GM21717 (cell line): ENCODE data around the gene CCDC51.

Source experiments
- ATAC-seq: cut with Tn5 transposase; IDR thresholded peaks from one replicate; pipeline ENCODE4 v1.9.1; 2021; ENCODE audit warnings: mild to moderate bottlenecking, moderate library complexity; ENCODE audit not compliant: unreplicated experiment

Gene CCDC51

DNA sequence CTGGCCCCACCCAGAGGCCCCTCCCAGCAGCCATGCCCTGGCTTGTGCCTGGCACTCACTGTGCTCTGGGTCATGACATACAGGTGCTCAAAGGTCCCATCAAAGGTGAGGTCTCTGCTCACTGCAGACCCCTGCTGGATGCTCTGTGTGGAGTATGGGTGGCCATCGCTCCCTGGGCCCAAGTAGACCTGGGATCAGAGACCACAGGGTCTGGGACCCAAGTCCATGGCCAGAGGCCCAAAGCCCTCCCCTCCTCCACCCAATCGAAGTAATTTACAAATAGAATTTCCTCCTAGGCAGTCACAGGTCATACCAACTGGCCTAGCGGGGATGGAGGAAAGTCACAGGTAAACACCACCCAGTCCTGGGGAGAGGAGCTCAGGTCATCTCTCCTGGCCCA is 17.6 kb downstream of the CCDC51 start:
- ATAC-seq, result no peak

DNA sequence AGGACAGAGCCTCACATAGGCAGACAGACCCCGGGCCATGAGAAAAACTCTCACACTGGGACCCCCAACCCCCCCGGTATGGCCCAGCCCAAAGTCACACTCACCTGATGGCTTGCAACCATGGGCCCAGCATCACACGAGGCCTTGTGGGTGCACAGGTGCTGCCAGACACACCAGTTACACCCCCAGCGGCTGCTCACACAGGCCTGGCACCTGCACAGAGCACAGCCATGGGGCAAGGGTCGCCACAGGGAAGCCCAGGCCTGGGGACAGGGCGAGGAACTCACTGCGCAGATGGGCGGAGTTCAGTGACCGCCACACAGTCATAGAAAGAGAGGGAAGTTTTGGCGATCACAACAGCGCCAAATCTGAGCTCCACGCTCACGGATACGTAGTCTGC is 19.4 kb downstream of the CCDC51 start:
- no peak for ATAC-seq

DNA sequence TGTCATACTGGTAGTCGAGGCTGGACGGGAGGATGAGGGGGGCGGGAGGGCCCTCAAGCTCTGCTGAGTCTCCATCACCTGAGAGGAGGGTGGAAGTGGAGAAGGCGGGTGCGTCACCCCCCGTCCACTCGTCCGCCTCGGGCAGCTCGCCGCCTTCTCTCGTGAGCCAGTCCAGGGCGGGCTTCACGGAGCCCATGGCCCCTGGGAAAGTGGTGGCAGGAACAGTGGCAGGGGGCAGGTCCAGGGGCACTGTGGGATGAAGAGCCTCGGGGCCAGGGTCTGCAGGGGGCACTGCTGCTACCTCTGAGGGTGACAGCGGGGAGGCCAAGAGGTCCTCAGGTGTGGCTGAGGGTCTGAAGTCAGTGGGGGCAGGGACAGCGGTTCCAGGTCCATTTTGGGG is 20.3 kb downstream of the CCDC51 start:
- no peak for ATAC-seq

DNA sequence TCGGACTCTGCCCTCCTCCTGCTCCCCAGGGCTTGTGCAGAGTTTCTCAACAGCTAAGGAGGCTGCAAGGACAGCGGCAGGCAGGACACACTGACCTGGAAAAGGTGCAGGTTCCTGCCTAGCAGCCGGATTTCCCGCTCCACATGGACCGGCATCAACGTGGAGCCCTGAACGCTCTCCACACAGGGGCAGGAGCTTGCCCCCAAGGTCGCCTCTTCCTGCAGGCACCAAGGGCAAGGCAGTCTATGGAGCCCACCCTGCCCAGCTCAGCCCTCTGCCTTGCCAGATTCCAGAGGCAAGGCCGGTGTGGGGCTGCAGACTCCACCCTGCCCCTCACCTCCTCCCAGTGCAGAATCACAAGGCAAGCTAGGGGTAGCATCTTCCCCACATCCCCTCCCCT is 20.8 kb downstream of the CCDC51 start:
- no peak for ATAC-seq

DNA sequence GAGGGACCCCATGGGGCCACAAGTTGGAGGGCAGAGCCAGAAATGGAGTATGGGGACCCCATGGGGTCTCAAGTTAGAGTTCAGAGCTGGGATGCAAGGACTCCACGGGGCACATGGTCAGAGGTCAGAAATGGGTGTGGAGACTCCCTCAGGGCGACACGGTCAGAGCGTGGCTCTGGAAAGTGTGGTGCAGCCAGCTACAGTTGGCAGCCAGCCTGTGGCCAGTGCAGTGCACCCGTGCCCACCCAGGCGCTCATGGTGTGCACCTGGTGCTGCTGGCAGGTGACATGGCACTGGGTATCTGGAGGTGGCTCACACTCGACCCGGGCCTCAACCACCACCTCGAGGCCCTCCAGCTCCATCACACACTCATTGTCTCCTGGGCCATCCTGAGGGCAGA is 21.3 kb downstream of the CCDC51 start:
- no peak for ATAC-seq

DNA sequence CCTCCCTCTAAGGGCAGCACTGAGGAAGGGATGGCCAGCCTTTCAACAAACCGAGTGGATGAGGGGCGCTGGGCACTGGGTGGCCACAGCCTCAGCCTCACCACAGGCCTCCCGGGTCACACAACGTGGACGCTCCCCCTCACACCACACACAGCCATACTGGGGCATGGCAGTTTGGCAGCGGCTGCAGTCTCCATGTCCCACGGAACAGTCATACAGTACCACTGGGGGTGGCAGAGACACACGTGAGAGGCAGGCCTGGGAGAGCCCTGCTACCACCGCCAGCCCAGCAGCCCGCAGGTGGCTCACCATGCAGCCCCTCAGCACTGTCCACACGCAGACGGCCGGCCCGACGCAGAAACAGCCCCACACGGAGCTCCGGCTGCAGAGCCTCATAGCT is 21.8 kb downstream of the CCDC51 start:
- ATAC-seq, result no peak

DNA sequence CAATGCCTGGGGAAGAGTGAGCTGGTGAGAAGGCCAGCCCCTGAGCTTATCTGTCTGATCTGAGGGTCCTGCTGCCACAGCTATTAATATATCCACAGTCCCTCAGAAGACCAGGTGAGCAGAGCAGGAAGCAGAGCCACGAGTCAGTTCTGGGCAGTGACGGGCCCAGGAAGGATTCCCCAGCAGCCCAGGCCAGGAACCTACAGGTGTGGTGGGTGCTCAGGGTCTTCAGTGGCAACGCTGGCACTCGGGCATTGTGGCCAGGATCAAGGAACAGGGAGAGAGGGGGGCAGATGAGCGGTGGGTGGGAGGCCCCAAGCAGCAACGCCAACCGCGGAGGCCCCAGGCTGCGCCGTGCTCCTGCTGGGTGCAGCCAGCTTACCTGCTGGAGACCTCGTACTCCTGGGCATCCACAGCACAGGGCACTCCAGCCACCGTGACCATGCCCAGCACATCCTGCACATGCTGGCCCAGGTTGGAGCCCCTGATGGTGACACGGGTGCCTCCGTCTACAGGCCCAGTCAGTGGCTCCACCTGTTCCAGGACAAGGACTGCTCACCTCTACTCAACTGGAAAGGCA is 22.3 kb downstream of the CCDC51 start:
- ATAC-seq, result no peak

DNA sequence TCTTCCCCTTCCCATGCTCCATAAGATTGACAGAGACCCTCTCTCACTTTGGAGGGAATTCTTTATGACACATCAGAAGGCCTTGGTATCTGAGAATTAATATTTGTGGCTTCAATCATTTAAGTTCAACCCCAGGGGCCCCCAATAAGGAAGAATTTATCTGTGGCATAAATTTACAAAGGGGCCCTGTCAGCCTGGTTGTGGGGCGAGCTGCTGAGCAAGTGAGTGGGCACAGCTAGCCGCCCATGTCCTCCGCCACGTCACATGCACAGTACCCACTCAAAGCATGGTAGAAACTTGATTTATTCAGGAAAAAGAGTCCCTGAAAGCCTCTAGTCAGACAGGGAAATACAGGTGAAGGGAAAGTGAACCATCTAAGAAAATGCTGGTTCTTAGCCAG is 23.4 kb downstream of the CCDC51 start:
- ATAC-seq, result no peak

DNA sequence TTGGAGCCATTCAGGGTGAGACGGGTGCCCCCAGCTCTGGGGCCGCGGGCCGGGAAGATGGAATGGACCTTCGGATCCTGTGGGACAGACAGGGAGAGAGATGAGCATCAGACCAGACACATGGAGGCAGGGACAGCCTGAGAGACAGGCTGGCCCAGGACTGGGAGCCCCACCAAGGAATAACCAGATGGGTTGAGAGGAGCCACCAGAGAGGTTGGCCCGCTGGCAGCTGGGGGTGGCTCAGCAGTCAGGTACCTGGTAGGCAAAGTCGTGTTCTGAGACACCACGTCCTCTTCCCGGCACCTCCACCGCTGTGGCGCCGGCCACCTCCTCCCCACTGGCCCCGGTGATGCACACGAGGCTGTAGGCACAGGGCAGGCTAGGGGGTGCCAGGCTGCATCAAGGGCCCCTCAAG is 23.8 kb downstream of the CCDC51 start:
- no peak for ATAC-seq

DNA sequence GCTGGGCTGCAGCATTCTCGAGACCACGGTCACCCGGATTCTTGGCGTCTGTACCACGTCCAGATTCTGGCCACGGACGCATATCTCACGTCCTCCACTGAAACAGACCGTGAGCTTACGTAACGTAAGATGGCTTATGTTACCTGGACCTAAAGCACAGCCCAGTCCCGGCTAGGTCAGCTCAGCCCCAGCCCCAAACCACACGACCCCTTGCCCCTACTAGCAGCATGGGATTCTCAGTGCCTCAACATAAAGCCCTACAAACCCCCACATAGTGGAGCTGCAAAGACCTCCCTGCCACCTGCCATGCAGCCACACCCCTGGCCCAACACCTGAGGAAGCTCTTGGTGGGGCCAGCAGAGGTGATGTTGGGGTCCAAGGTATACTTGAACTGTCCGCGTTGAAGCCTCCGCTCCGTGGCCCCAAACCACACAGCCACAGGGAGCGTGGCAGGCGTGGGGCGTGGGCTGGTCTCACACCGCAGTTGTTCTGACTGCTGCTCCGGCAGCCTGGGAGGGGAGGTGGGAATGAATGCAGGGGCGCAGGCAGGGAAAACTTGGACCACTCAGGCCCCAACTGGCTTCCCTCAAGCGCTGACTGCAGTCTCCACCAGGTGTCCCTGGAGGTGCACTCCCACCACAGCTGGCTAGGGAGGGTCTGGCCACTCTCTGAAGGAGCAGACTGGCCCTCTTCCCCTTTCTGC is 24.5 kb downstream of the CCDC51 start:
- ATAC-seq, result no peak

DNA sequence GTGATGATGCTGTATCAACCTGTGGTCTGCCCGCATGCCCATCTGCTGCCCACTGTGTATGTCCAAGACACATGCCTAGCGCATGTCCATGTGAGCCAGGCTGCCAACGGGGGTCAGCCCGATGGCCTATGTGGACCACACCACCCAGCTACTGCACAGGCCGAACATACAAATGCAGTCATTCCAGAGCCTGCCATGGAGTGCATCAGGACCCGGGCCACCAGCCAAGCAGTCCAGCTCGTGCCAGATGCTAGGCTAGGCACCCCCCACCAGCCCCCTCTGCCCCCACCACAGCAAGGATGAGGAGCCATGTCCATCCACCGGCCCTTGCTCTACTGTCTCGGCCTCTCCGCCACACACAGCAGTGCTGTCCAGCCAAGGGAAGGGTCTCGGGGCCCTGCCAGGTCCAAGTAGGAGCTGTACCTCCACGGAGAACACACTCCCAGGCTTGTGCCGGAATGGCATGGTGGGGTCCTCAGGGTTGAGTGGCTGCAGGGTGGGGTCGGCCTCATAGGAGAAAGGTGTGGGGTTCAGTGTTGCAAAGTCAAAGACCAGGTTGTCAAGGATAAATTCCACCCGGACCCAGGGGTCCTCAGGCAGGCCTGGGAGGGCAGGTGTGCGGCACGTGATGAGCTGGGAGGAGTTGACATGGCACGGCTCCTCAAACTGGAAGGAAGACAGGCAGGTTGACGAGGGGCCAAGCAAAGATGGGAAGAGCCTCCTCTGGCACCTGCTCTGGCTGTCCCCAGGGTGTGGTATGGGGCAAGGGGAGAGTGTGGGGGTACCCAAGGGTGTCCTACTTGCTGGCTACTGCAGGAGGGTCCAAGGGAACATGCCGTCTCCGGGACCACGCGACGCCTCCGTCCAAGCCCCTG is 25.3 kb downstream of the CCDC51 start:
- ATAC-seq, result no peak

DNA sequence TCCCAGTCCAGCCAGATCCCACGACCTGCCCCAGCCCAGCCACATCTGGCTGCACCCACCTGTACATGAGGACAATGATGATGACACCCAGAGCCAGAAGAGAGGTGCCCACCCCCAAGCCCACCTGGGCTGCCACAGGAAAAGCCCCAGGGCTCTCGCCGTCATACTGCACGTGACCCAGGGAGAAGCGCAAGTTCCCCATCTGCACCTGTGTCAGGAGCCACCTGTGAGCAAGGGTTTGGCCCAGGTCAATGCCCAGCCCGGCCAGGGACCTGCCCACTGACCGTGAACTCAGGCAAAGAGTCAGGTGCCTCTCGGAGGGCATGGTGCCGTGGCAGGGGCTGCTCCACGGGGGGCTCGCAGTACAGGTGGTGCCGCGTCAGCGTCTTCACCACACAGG is 26.3 kb downstream of the CCDC51 start:
- ATAC-seq, result no peak

DNA sequence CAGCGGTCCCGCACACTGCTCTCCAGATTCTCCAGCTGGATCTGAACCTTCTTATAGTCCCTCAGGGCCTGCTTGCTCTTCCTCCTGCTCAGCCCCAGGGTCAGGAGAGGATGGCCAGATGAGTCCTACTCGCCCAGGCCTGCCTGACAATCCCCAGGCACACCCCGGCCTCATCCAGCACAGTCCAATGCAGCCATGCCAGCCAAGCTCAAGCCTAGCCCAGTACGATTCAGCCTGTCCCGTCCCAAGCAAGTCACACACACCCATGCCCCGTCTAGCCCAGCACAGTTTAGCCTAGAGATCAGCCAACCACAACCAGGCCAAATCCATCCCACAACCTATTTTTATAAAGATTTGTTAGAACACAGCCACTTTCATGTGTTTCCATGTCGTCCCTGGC is 26.8 kb downstream of the CCDC51 start:
- ATAC-seq, result no peak

DNA sequence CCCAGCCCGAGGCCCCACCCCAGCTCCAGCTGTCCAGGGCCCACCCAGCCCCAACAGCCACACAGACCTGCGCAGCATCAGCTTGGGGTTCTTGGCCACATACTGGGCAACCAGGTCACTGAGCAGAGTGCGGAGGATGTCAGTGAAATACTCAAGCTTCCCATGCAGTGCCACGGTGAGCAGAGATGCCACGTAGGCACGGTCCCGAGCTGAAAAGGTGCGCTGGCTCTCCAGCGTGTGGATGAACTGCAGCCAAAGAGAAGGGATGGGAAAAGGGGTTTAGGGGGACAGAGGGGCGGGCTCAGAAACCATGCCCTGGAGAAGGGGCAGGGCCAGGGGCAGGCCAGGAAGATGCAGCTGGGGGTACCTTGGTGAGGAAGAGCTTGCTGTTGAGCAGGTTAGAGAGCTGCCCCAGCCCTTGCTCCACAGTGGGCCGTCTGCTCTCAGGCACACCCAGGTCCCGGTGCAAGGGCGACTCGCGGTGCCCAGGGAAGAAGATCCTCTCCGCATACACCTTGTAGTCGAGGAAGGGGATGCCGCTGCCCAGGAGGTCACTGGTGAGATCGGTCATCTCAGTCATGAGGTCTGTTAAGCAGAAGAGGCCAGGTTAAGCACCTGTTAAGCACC is 27.4 kb downstream of the CCDC51 start:
- no peak for ATAC-seq

DNA sequence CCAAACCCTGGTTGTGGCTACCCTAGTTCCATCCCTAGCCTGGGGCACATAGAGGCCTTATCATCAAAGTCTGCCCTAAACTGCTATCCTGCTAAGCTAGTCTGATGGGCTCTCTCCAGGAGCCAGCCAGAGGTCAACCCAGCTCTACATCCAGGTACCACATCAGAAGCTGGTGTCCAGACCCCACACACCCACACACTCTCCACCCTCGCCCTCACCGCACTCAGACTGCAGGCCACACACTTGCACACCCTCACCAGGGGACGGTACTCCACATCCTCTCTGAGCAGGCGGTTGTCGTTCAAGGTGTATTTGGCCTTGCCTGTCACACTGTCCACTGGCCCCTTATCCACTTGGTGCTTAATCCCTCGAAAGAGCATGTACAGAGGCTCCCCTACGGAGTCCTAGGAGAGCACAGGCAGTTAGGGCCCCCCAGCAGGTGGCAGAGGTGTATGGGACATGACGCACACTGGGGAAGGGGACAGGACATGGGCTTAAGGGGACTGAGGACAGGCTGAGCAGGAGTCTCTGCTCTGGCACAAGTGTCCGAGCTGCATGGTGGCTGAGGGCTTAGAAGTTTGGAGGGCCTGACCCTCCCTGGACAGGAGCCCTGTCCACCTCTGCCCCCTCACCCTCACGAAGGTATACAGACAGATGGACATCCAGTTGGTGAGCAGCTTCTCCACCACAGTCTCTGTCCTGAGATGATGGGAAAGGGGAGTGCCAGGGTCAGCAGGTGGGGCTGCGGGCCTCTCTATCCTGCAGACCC is 28.1 kb downstream of the CCDC51 start:
- no peak for ATAC-seq

DNA sequence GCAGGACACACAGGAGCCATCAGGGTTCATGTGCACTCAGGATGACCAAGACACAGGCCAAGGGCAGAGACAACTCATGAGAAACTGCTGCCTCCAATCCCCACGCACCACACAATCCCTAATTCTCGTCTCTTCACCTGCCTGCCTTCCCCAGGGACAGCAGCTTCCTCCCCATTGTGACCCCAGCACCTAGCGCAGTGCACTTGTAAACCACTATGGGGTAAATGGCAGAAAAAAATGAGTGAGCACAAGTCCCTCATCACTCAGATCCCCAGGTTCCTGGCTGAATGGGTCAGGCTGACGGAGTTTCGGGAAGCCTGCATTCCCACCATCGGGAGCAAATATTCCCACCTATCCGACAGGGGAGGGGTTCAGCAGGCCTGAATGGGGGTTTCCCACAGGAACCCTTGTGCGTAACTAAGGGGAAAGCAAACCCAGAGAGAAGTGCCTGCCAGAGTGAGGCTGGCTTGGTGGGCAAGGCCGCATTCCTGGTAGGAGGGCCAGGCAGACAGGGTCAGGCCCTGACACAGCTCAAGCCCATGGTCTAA is 28.8 kb downstream of the CCDC51 start:
- no peak for ATAC-seq

DNA sequence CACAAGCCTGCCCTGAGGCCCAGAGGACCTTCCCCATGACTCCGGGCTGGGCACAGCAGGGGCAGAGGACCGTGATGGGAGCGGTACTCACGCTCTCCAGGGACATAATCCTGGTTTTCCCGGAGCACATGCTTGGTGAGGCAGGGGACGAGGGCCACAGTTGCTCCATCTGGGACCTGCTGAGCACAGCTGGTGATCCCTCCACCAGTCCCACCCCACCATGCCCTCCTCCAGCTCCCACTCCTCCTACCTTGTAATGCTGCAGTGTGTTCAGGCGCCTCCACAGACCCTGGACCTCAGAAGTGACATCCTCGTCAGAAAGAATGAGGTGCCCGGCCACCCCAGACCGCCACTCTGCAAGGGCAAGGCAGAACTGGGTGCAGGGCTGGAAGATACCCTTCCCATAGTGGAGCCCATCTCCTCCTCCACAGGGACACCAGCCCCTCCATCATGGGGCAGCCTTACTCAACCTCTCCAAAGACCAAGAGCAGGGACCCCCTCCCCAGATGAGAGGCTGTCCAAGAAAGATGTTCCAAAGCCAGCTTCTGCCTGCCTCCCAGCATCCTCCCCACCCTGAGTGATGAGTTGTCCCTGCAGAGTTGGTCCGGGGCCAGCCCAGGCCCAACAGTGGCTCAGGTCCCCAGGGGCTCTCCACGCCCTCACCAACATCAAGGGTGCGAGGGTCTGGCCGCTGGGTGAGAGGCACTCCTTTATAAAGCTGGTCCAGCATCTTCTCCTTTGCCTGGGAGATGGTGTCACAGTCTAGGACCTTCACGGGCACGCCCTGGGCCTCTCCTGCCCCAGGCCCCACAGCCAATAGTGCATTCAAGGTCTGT is 29.5 kb downstream of the CCDC51 start:
- no peak for ATAC-seq

DNA sequence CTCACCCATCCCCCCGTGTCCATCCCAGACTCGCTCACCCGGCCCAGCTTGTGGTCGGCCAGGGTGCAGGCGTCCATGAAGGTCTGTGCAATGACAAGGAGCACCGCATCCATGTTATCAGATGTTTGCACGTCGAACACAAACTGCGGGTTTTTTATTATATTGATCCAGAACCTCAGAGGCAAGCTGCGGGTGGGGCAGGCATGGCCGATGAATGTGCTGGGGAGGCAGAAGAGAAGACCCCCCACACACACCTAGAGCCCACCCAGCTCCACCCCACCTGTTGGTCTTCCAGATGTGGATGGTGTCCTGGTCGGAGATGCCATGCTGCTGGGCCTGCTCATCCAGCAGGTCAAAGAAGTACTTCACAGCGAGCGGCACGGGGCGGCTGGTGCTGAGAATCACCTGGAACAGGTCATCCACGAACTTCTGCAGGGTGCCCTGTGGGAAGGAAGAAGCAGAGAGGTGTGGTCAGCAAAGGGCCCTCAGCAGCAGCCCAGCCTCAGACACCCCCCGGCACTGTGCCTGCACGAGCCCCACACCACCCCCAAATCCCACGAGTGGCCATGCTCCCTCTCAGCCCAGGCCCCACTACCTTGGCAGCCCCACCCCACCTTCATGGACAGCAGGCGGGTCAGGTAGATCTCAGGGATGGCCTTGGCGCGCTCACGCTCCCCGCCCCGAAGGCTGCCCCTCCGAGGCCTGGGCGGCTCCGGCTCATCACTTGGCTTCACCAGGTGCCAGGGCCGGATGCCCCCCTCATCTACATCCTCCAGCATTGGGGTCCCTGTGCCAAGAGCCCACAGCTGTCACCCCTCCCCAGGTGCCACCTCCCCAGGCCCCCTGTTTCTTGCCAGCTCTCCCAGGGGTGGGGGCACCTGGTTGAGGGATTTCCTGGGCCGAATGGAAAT is 30.4 kb downstream of the CCDC51 start:
- ATAC-seq, result no peak

DNA sequence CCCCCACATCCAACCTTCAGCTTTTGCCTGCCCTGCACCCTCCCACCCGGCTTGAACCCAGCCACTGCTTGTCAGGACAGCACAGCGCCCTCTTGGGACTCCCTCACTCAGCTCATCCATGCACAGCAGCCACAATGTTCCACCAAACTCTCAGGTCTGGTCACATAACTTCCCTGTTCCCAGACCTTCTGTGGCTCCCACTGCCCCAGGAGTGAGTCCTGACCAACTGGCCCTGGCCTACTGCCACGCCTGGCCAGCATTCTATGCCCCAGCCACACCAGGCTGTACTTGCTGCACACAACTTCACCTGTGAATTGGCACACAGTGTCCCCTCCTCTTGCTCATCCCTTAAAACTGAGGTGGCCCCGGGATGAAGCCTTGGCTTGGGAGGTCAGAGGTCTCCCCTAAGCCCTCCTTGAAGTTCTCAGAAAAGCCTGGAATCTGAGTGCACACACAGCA is 31.1 kb downstream of the CCDC51 start:
- ATAC-seq, result no peak
